ENCODE data around the gene RRBP1.

- TF ChIP-seq CTCF (IDR thresholded peaks at IDR 0.05) (no peak), POLR2A (IDR thresholded peaks at IDR 0.05) (peak in 1 of 3 donors; percentile 8)
These were observed 17.9 kb upstream of the RRBP1 start, which contains the start of gene BANF2 for GRCh38 chr20:17699931-17700351.

Data from body of pancreas (tissue), 4 donors.